Sigmoid colon (tissue), 4 donors: ENCODE data around the gene DDX51.

ENCODE experiments used
- EP300 ChIP-seq, 4 donors: sonication (generic); formaldehyde crosslinking; IDR thresholded peaks; one replicate each; pipeline ENCODE4 v1.6.1; 2017; ENCODE audit warnings: antibody characterized with exemption in 4 of 4
- POLR2A ChIP-seq, 2 donors: fragments of 450-650 bp; IDR thresholded peaks; one replicate each; pipeline ENCODE4 v1.6.1; 2016; ENCODE audit warnings: antibody characterized with exemption in 2 of 2, mild to moderate bottlenecking in 2 of 2, moderate library complexity in 2 of 2
- POLR2AphosphoS5 ChIP-seq, 4 donors: sonication (generic); formaldehyde crosslinking; IDR thresholded peaks; one replicate each; pipeline ENCODE4 v1.6.1; 2017; ENCODE audit warnings: antibody characterized with exemption in 4 of 4
- TF ChIP-seq, protein P1 (sequence below), 4 experiments: fragments of 450-650 bp in 3 of 4; fragments of 200-600 bp in 1 of 4; IDR thresholded peaks; one replicate each; pipeline ENCODE4 v1.5.1; 2016 to 2019; ENCODE audit warnings: antibody characterized with exemption in 4 of 4, mild to moderate bottlenecking in 3 of 4, moderate library complexity in 2 of 4

- TF ChIP-seq POLR2A (IDR thresholded peaks at IDR 0.05) = no peak
- TF ChIP-seq, protein P1, sequence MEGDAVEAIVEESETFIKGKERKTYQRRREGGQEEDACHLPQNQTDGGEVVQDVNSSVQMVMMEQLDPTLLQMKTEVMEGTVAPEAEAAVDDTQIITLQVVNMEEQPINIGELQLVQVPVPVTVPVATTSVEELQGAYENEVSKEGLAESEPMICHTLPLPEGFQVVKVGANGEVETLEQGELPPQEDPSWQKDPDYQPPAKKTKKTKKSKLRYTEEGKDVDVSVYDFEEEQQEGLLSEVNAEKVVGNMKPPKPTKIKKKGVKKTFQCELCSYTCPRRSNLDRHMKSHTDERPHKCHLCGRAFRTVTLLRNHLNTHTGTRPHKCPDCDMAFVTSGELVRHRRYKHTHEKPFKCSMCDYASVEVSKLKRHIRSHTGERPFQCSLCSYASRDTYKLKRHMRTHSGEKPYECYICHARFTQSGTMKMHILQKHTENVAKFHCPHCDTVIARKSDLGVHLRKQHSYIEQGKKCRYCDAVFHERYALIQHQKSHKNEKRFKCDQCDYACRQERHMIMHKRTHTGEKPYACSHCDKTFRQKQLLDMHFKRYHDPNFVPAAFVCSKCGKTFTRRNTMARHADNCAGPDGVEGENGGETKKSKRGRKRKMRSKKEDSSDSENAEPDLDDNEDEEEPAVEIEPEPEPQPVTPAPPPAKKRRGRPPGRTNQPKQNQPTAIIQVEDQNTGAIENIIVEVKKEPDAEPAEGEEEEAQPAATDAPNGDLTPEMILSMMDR (IDR thresholded peaks at IDR 0.05) = no peak
- TF ChIP-seq EP300 (IDR thresholded peaks at IDR 0.05) = no peak
- no peak for TF ChIP-seq POLR2AphosphoS5 (IDR thresholded peaks at IDR 0.05)
Measured at GRCh38 chr12:132106921-132107320, 37.2 kb downstream of the DDX51 start.
